ENCODE data around the gene BRIP1.

- TF ChIP-seq CTCF (IDR thresholded peaks at IDR 0.05) = no peak
- TF ChIP-seq POLR2A (IDR thresholded peaks at IDR 0.05) = no peak
Observed at GRCh38 chr17:61843435-61843834, 19.9 kb downstream of the BRIP1 start.

All from lower leg skin (tissue), 3 donors.